NCI-H128 (cell line): Measurements from ENCODE around the gene TPX2.

Experiments
- DNase-seq: peaks from one replicate; lab custom pipeline; 2025; ENCODE audit not compliant: unreplicated experiment; lab: John Stamatoyannopoulos, UW

TPX2 gene, protein sequence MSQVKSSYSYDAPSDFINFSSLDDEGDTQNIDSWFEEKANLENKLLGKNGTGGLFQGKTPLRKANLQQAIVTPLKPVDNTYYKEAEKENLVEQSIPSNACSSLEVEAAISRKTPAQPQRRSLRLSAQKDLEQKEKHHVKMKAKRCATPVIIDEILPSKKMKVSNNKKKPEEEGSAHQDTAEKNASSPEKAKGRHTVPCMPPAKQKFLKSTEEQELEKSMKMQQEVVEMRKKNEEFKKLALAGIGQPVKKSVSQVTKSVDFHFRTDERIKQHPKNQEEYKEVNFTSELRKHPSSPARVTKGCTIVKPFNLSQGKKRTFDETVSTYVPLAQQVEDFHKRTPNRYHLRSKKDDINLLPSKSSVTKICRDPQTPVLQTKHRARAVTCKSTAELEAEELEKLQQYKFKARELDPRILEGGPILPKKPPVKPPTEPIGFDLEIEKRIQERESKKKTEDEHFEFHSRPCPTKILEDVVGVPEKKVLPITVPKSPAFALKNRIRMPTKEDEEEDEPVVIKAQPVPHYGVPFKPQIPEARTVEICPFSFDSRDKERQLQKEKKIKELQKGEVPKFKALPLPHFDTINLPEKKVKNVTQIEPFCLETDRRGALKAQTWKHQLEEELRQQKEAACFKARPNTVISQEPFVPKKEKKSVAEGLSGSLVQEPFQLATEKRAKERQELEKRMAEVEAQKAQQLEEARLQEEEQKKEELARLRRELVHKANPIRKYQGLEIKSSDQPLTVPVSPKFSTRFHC

DNA sequence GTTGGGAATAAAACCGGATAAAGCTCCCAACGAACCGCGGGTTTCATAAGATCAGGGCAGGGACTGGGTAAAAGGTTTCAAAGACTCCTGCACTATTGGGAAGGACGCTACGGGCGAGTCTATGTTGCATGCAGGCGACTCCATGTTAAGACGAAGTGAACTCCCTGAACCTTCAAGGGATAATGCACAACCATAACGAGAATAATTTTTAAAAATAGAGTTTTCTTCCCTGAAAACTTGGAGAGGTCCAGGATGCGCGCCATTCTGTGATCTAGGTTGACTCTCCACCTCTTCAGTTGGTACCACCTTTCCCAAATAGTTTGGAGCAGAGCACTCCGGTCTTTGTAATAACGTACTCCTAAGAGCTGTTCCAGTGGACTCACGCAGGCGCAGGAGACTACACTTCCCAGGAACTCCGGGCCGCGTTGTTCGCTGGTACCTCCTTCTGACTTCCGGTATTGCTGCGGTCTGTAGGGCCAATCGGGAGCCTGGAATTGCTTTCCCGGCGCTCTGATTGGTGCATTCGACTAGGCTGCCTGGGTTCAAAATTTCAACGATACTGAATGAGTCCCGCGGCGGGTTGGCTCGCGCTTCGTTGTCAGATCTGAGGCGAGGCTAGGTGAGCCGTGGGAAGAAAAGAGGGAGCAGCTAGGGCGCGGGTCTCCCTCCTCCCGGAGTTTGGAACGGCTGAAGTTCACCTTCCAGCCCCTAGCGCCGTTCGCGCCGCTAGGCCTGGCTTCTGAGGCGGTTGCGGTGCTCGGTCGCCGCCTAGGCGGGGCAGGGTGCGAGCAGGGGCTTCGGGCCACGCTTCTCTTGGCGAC, at the start of gene TPX2:
TSS of gene TPX2 (plus strand) at position 562 of the 821 bp plus-strand sequence. CDS start 18,187 bp downstream, outside the sequence.
- peak; percentile 90 for DNase-seq

DNA sequence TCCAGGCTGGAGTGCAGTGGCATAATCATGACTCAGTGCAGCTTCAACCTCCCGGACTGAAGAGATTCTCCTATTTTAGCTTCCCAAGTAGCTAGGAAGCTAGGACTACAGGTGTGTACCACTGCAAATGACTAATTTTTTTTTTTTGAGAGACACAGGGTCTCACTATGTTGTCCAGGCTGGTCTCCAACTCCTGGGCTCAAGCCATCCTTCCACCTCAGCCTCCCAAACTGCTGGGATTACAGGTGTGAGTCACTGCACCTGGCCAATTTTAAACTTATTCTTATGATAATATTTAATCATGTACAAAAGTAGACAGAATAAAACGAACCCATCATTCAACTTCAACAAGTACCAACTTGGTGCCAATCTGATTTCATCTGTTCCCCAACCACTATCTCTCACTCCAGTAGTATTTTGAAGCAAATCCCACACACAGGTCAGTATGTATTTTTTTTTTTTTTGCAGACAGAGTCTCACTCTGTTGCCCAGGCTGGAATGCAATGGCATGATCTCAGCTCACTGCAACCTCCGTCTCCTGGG, 48.9 kb upstream of the TPX2 start:
- DNase-seq, result no peak

DNA sequence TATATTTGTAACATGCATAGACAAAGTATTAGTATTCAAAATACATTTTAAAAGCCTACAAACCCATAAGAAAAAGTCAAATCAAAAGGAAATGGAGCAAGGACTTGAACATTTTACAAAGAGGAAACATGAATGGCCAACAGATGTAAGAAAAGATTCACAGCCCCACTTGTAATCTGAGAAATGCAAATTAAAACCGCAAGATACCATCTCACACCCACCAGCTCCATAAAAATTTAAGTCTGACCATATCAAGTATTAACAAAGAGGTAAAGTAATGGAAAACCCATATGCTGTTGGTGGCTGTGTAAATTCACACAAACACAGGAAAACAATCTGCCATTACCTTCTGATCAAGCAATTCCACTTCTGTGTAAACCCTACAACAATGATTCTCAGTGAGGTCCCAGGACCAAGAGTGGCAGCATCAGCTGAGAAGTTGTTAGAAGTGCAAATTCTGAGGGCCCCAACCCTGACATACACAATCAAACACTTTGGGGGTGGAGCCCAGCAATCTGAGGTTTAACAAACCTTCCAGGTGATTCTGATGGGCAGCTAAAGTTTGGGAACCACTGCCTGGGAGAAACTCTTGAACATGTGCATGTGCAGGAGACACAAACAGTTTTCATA, 47.3 kb upstream of the TPX2 start:
- no peak for DNase-seq

DNA sequence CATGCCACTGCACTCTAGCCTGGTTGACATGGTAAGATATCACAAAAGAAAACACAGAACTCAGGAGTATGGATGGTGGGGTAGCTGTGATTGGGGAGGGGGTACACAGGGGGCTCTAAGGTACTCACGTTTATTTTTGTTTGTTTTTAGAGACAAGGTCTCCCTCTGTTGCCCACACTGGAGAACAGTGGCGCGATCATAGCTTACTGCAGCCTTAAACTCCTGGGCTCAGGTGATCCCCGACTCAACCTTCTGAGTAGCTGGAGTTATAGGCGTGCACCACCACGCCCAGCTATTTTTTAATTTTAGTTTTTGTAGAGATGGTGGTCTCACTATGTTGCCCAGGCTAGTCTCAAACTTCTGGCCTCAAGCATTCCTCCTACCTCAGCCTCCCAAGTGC, 45.7 kb upstream of the TPX2 start:
- DNase-seq, result no peak

DNA sequence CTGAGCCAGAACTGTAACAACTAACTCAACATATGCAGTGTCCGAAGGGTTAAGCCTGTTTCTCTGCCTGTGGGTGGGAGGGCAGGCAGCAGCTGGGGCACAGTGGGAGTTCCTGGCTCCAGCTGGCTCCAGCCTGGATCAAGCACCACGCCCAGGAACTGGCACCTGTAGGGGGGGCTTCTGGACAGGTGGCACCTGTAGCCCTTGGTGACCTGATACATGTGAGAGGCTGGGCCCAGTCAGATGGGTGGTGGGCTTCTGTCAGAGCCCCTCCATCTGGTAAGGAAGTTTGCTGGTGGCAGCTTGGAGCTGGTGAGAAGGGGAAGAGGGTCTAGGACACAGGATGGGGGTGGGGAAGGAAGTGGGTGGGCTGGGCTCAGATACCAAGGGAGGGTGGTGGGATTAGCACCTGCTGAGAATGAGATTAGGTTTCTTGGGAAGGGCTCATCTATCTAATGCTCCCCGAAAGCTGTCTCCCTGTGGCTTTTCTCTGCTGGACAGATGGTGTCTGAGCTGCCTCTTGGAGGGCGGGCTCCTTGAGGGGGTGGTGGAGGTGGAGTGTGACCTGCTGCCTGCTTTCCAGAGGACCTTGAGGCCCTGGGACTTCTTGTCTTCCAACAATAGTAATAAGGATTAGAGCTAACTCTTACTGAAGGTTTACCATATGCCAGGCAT, 45.0 kb upstream of the TPX2 start:
- peak; percentile 12 for DNase-seq

DNA sequence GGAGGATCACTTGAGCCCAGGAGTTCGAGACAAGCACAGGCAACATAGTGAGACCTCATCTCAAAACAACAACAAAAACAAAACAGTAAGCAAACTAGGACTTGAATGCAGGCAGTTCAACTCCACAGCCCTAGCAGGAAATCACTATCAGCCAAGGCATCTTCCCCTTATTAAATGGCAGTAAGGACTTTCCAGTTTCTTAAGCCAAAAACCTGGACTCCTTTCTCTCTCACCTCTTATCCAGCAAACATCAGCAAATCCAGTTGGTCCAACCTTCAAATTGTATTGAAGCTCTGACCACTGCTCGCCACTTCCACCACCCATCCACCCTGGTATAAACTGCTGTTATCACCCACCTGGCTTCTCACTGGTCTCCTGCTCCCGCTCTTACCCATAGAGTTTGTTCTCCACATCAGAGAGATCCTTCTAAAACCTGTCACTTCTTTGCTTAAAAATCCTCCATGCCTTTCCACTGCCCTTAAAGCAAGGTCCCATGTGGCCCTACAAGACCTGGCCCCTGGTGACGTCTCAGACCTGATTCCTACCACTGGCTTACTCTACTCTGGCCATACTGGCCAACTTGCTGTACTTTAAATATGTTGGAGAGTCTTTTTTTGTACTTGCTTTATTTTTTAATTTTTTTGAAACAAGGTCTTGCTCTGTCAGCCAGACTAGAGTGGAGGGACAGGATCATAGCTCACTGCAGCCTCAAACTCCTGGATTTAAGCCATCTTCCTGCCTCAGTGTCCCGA, 44.1 kb upstream of the TPX2 start:
- no peak for DNase-seq

DNA sequence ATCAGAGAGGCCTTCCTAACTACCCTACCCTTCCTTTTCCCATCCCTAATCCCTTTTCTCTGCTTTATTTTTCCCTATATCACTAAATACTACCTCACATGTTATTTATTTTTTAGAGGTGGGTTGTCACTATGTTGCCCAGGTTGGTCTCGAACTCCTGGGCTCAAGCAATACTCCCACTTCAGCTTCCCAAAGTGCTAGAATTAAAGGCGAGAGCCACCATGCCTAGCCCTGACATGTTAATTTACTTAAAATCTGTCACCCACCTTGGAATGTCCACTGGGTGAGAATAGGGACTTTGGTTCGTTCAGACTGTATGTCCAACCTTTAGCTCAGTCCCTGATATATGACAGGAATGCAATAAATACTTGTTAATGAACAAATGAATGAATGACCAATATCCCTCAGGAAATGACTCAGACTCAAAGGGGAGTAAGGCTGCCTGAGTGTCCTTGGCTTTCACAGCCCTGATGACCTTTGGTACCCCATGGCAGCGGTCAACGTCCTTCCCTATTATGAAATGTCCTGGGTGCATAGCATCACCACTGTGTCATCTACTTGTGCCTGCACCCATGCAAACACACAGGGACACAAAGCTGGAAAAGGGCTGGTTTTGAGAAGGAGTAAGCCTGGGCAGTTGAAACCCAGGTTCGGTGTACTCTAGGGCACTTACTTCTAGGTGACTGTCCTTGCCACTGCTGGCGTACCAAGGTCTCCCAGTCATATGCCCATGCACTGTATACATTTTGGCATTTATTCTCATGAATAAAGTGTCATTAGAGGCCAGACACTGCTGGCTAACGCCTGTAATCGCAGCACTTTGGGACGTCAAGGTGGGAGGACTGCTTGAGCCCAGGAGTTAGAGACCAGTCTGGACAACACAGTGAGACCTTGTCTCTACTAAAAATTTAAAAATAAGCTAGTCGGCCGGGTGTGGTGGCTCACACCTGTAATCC, 43.0 kb upstream of the TPX2 start:
- no peak for DNase-seq

DNA sequence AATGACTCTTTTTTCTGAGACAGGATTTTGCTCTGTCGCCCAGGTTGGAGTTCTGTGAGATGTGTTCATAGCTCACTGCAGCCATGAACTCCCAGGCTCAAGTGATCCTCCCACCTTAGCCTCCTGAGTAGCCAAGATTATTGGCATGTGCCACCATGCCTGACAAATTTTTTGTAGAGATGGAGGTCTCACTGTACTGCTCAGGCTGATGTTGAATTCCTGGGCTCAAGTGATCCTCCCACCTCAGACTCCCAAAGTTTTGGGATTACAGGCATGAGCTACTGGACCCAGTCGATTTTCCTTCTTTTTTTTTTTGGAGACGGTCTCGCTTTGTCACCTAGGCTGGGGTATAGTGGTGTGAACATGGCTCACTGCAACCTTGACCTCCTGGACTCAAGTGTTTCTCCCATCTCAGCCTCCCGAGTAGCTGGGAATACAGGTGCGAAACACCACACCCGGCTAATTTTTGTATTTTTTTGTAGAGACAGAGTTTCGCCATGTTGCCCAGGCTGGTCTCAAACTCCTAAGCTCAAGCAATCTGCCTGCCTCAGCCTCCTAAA, 40.8 kb upstream of the TPX2 start:
- no peak for DNase-seq

DNA sequence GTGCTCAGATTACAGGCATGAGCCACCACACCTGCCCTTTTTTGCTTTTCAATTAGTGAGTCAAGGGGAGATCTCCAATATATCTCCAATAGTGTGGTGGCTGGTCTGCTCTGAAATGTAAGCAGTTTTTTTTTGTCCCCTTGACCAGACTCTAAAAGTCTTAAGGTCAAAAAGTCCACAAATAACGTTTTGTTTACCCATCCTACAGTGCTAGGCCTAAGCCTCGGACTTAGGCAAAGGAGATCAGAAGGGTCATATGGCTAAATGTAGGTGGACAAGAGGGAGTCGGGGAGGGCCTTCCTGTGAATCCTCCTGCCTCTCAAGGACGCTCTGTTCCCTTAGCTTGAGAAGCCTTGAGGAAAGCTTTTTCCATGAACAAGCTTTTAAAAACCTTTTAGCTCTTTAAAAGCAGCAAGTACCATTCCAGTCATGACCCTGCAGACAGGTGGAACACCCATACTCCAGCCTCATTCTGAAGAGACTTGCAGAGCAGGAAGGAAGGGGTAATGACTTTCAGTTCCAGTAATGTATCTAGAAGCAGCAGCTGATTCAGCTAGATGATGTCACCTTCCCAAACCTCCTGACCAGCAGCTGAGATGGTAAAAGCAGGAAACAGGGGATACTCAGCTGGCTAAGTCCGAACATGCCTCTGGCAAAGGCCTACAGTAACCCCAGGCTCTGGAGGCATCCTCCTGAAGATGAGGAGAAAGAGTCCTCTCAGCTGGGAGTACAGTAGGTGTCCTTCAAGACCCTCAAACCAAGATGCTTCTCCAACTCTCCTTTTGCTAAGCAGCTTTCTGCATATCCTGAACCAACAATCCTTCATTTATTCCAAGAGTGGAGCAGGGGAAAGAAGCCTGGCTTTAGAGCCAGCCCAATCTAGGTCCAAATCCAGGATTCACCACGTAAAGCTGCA, 40.0 kb upstream of the TPX2 start:
- DNase-seq, result no peak

DNA sequence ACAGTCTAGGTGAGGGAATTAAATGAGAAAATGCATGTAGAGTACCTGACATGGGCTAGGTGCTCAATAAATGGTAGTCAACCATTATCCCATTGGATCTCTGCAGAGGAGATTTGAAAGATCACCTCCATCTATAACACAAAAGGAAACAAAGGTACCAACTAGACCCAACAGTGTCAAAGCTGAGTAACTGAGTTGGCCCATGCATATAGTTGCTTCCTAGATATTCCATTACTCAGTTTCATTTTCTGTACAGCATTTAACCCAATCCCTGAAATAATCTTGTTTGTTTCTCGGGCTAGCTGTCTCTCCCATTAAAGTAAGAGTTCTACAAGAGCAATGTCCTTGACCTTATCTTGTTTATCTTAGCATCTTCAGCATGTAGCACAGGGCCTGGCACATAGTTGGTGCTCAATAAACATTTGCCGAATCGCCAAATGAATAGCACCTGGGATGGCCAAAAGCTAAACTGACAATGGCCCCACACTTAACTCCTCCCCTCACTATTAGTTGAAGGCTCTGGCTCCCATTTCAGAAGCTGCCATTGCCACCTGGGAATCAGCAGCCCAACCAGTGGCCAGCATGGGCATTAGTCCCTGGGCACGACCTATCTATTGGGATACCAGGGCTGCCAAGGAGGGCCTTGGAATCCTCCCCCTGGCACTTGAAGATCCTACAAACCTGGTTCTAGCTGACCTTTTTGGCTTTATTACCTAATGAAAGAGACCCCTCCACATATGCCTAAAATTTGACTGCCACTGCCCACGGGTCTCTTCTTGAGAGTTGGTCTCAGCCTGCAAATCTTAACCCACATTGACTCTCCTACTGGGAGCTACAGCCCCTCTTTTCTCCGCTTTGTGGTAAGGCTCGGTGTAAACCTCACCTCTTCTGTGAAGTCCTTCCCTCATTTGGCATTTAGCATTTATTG, 39.0 kb upstream of the TPX2 start:
- no peak for DNase-seq

DNA sequence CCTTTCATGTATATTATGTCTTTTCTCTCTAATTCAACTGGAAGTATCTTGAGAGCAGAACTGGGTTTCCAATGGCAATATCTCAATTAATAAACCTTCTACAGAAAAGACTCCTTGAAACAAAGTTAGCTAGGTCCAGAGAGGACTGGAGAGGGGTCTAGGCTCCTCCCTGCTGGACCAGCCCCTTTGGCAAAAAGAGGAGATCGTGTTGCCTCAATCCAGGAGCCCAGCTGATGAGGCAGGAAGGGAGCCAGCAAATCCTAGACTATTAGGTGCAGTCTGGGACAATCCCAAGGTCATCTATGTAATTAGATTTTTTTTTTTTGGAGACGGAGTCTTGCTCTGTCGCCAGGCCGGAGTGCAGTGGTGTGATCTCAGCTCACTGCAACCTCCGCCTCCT, 38.3 kb upstream of the TPX2 start:
- DNase-seq, result no peak

DNA sequence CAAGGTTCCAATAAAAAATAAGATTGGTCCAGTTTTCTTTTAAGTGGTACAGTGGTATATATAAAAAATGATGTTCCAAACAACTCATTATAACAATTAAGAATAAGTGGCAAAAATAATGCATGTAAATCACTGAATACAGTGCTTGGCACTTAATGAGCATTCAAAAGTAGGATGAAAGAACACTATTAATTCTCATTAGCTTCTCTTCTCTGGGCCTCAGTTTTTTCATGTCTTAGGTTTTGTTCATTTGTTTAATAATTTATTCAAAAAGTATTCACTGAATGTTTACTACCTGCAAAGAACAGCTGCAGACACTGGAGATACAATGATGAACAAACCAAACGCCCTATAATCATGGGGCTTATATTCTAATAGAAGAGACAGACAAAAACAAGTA, 37.5 kb upstream of the TPX2 start:
- no peak for DNase-seq

DNA sequence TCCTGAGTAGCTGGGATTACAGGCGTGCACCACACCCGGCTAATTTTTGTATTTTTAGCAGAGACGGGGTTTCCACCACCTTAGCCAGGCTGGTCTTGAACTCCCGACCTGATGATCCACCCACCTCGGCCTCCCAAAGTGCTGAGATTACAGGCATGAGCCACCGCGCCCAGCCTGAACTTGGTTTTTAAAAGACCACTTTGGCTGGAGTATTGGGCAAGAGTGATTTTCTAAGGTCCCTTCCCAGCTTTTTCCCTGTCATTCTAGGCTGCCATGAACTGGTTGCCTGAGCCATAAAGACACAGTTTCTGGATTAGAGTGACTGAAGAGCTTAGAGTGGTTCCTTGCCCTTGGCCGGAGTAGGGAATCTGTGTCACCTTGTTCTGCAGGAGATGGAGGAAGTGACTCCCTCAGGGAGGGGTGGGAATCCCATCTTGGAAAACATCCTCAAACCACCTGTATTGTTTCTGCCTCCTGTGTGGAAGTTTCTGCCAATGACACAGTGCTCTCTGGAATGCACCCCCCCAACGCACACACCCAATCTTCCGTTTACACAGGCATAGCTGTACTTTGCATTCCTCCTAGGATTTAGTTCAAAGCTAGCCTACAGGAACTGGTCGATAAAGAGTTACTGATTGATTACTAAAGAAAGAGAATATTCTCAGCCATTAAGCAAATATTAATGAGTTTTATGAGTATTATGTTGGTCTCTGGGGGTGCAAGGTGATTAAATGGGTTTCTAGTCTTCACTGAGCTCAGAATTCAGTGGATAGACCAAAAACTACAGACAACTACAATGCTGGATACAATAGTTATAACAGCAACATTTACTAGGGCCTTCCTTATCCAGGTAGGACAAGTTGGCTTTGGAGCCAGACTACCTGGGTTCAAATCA, 34.6 kb upstream of the TPX2 start:
- DNase-seq, result no peak

DNA sequence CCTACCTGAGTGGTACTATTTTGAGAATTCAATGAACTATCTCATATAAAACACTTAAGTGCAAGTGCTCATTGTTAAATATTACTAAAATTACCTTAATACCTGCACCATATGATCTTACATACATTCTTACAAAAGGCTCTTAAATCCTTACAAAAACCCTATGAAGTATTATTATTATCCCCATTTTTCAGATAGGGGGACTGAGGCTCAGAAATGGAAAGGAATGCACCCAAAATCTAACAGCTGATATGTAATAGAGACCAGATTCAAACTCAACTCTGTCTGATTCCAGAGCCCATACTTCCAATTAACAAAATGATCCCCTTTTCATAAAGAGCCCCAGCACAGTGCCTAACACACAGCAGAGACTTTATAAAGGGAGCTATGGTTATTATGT, 33.9 kb upstream of the TPX2 start:
- no peak for DNase-seq
